Measurements from ENCODE around the gene AGXT.

- TF ChIP-seq POLR2AphosphoS5 (IDR thresholded peaks at IDR 0.05) (no peak), POLR2A (IDR thresholded peaks at IDR 0.05) (no peak)
Observed at GRCh38 chr2:240872317-240873097, 3.9 kb downstream of the AGXT start.
